SK-N-SH (cell line): ENCODE results near the gene ATP2A2.

Source experiments
- CTCF ChIP-seq: fragments of 200-600 bp; sonication (generic); IDR thresholded peaks from 2 replicates; pipeline ENCODE4 v1.6.1; 2017; ENCODE audit warnings: antibody characterized with exemption, mild to moderate bottlenecking, moderate library complexity
- EP300 ChIP-seq, 2 experiments: IDR thresholded peaks; 2 replicates each; pipeline versions ENCODE4 v1.4.0 to v1.6.1; 2012; ENCODE audit warnings: borderline replicate concordance in 1 of 2, low read depth in 1 of 2, low read length in 1 of 2
- EZH2phosphoT487 ChIP-seq: fragments of 200-600 bp; sonication (generic); IDR thresholded peaks from 2 replicates; pipeline ENCODE4 v1.6.1; 2017; ENCODE audit warnings: low read depth, mixed run types, mild to moderate bottlenecking, antibody characterized with exemption, moderate library complexity, borderline replicate concordance
- GABPA ChIP-seq: IDR thresholded peaks from 2 replicates; pipeline ENCODE4 v1.4.0; 2012; ENCODE audit warnings: low read depth, mild to moderate bottlenecking
- GATA2 ChIP-seq: sonication (generic); formaldehyde crosslinking; IDR thresholded peaks from 2 replicates; pipeline ENCODE4 v1.5.0; 2020; ENCODE audit warnings: mild to moderate bottlenecking, missing genetic modification reagents
- MAX ChIP-seq: IDR thresholded peaks from 2 replicates; pipeline ENCODE4 v1.4.0; 2012; ENCODE audit warnings: low read depth
- MEF2A ChIP-seq: IDR thresholded peaks from 2 replicates; pipeline ENCODE4 v1.4.0; 2012; ENCODE audit warnings: low read depth, borderline replicate concordance
- NRF1 ChIP-seq: IDR thresholded peaks from 2 replicates; pipeline ENCODE4 v1.6.1; 2012; ENCODE audit warnings: low read depth, mild to moderate bottlenecking, low read length
- RAD21 ChIP-seq: IDR thresholded peaks from 2 replicates; pipeline ENCODE4 v1.6.1; 2012; ENCODE audit warnings: mild to moderate bottlenecking, low read length
- TAF1 ChIP-seq: IDR thresholded peaks from 2 replicates; pipeline ENCODE4 v1.6.1; 2012; ENCODE audit warnings: low read depth, mild to moderate bottlenecking, low read length, moderate library complexity, borderline replicate concordance
- TEAD4 ChIP-seq: IDR thresholded peaks from 2 replicates; pipeline ENCODE4 v1.4.0; 2012; ENCODE audit warnings: mild to moderate bottlenecking, borderline replicate concordance; ENCODE audit not compliant: insufficient read depth
- USF2 ChIP-seq: fragments of 150-350 bp; IDR thresholded peaks from 2 replicates; pipeline ENCODE4 v1.6.1; 2017; ENCODE audit warnings: antibody characterized with exemption, low read length, low read depth, borderline replicate concordance
- YY1 ChIP-seq: IDR thresholded peaks from 2 replicates; pipeline ENCODE4 v1.4.0; 2012; ENCODE audit warnings: low read depth, mild to moderate bottlenecking

- no peak for TF ChIP-seq USF2
- TF ChIP-seq CTCF, result no peak
- TF ChIP-seq RAD21, result no peak
- no peak for TF ChIP-seq TAF1
- no peak for TF ChIP-seq EZH2phosphoT487
- TF ChIP-seq NRF1, result no peak
- TF ChIP-seq YY1, result no peak
- TF ChIP-seq GABPA, result no peak
- TF ChIP-seq EP300 (IDR thresholded peaks at IDR 0.05; ENCODE audit: borderline replicate concordance in 1 of 2, low read depth in 1 of 2, low read length in 1 of 2), result no peak
- no peak for TF ChIP-seq TEAD4
- TF ChIP-seq MEF2A, result no peak
- no peak for TF ChIP-seq GATA2
- no peak for TF ChIP-seq MAX
These were observed 8.1 kb downstream of the ATP2A2 start for GRCh38 chr12:110289044-110289710.
